GM18502 (cell line): Measurements from ENCODE around the gene DOCK2.
A peak's percentile ranks its signal among the peaks of the same experiment; 100 is the strongest.

Experiments
- ATAC-seq: cut with Tn5 transposase; IDR thresholded peaks from one replicate; pipeline ENCODE4 v1.9.1; 2021; ENCODE audit warnings: mild to moderate bottlenecking; ENCODE audit not compliant: unreplicated experiment, poor library complexity

Gene DOCK2

DNA sequence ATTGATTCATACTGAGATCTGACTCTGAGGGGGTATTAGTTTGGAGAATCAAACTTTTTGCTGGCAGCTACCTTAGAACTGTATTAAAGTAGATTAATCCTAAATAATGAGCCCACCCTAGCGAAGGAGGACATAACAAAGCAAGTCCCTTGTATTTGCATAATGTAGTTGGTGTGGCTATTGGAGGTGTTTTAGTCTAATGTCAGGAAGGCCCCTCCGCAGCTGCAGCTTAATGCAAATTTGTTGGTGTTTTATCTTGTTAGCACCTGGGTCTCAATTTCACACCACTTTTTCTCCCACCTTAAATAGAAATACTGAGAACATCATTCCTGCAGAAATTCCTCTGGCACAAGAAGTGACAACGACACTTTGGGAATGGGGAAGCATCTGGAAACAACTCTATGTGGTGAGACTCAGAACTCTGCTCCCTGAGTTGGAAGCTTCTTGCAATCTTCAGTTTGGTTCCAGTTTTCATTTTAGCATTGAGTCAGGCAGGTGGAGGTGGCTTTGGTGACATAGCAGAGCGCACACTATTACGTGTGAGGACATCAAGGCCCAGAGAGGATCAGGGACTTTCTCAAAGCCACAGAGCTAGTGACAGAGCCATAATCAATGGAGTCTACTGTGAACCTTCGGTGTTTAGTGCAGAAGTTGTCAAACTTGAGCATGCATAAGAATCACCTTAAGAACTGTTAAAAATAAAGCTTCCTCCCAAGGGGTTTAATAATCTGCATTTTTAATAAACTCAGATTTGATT is 33.9 kb downstream of the DOCK2 start:
- peak; percentile 97 for ATAC-seq

DNA sequence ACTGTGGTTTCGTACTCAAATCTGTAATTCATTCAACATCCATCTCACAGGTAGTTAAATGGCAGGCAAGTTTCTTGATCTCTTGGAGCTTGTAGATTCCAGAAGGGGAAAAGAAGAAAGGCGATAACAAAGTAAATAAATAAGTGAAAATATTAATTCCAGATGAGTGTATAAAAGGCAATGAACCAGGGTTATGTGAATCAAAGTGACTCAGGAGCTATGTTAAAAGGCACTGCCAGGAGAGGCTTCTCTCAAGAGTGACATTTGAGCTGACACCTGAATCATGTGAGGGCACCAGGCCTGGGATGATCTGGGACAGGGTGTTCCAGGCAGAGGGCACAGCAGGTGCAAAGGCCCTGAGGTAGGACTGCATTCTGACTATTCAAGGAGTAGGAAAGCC is 45.0 kb downstream of the DOCK2 start:
- ATAC-seq, result no peak

DNA sequence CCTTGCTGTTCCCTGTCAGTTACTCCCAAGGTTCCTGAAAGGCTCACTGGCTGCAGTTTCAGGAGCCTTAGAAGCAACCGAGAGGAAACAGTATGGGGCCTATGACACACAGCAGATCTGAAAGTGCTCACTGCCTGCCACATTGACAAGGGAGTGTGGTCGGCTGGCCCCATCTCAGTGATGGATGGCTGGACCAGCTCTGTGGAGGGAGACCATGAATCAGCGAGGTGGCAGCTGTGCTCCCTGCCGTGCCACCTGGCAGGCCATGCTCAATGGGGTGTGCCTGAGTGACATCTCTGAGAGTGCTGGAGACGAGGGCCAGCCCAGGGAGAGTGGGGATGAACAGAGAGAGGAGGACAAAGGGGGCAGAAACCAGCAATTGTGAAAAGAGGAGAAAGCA is 49.1 kb downstream of the DOCK2 start:
- ATAC-seq, result peak; percentile 96

DNA sequence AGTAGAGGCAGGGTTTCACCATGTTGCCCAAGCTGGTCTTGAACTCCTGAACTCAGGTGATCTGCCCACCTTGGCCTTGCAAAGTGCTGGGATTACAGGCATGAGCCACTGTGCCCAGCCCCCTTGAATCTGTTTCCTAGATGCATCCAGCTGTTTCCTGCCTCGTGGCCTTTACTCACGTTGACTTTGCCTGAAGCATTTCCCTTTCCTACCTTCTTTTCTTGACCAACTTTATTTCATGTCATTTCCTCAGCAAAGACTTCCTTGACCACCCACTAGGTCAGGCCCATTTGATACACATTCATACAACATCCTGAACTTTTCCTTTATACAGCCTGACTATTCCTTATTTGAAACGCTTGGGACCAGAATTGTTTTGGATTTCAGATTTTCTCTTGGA is 51.0 kb downstream of the DOCK2 start:
- ATAC-seq, result no peak

DNA sequence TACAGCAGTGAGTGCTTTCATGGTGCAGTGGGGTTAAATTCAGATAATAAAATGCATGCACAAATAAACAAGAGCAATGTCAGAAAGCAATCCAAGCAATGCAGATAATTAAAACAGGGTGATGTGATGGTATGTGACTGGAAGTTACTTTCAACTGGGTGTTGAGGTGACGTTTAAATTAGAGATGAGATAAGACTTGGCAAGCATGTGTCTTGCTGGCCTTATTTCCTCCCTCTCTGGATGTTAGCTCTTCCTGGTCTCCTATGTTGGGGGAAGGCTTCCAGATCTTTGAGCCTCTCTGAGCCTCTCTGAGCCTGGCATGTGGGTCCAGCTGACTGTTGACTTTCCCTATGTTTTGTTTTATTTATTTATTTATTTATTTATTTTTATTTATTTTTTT is 54.4 kb downstream of the DOCK2 start:
- ATAC-seq, result no peak

DNA sequence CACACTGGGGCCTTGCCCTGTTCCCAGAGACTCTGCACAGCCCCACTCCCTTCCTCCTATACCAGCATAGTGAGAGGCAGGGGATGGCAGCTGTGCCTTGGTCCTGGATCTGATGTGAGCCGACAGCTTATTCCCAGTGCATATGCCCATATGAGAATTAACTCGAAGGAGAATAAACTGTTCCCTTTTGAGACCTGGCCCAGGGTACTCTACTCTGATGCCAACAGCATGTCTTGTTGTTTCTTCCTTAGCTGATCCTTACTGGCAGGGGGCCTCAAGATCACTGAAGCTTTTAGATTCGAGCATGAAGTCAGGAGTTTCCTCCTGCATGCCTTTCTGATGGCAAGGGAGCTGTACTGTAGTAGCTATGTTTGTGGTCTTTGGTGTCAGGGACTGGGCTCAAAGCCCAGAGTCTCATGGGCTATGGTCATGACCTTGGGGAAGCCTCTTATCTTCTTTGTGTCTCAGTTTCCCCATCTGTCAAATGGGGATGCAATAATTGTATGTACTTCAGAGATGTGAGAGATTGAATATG is 57.1 kb downstream of the DOCK2 start:
- ATAC-seq, result no peak

DNA sequence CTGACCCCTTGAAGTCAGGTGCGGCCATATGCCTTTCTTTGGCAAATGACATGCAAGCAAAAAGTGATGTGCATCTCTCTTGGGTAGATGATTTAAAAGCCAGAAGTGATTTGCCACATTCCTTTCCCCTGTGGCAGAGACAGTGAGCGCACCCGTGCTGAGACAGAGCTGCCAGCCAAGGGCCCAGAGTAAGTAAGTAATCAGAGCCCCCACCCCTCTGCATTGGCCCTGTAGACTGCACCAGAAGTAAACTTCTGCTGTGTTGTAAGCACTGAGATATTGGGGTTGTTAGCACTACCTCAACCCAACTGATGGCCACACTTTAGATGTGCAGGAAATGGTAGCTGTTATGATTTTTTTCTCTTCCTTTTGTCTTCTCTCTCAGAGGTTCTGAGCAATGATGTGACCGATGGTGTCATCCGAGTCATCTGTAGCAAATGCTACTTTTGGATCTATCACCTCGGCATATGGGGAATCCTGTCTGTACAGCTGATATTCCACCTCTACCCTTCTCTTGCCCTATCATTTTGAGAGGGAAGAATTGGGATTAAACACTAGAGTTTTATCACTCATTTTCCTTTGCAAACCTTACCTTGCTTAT is 58.0 kb downstream of the DOCK2 start:
- no peak for ATAC-seq

DNA sequence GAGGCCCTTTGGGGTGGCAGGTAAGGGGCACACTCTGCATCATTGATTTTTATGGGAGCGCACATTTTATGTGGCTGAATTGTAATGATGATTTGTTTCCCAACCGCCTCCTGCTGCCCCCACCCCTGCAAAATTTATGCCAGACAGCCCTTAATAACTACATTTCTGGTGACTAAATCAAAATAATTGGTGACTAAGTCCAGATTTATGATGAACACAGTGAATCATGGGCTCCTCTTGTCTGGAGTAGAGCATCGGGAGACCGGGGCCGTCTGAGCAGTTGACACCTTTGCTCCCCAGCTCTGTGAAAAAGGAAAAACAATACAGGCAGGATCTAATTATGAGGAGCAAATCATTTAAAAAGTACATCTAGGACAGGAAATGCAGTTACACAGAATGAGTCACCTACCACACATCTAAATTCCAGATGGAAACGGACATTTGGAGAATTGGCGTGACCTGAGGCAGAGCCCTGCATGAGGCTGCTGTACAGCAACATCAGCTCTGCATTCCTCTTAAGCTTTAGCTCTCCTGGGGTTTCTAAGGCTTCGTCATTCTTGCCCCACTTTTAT is 58.9 kb downstream of the DOCK2 start:
- ATAC-seq, result no peak

DNA sequence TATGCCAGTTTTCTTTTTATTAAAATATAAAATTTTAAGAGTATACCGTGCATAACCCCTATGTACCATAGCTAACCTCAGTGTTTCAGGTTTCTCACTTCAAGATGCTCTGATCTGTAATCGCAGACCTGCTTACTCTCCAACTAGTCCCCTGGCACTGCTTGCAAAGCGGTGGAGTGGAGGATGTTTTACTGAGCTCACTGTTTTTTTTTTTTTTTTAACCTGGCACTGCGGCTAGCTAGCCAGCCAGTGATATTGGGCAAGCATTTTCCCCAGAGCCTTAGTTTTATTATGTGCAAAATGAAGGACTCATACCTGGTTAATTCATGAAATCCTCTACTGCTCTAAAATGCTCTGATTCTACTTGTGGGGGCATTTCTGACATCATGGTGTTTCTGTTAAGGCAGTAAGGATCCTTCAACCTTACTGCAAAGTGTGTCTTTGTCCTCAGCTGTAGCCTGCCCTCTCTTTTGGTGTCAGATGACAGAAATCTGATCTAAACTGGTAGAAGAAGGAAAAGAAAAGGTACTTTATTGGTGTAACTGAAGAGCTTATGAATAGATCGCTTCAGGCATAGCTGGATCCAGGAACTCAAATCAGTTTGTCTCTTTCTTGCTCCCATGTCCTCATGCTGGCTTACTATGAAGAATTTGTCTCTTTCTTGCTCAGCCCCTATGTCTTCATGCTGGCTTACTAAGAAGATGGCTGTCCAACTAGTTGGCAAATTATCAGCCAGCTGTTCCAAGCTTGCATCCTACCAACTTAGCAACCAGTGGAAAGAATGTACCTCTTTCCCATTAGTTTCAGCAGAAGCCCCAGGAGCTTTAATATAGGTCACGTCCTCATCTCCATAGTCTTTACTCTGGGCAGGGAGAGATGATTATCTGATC is 59.8 kb downstream of the DOCK2 start:
- ATAC-seq, result no peak

DNA sequence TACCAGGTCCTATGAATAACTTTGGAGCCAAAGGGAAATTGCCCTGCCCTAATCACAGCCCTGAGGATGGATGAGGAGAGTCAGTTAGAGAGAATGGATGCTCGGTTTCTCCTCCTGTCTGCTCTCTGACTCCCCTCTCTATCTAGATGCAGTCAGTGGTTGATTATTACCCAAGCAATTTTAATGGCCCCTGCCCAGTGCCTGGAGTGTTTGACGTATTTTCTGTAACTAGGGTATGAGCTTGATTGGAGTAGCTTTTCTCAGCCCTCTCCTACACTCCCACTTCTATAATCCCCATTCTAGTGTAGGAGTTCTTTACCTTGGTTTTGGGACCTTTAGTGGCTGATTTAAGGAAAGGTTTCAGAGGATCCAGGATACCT is 60.4 kb downstream of the DOCK2 start:
- ATAC-seq, result no peak

DNA sequence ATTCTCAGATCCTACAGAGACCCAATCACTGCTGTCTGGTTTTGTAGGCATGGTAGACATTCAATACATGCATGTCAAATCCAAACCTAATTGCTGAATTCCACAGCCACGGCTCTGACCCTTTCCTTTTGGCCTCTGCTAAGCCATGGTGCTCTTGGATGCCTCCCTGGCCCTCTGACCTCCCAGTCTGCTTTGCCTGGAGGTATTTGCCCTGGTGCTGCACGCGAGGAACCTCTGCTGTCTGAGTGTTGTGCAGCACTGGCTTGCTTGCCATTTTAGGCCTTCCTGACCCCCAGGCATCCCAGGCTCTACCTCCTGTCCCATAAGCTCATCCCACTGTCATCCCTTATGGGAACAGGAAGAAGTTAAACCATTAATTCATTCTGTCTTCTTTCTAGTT is 60.9 kb downstream of the DOCK2 start:
- ATAC-seq, result no peak

DNA sequence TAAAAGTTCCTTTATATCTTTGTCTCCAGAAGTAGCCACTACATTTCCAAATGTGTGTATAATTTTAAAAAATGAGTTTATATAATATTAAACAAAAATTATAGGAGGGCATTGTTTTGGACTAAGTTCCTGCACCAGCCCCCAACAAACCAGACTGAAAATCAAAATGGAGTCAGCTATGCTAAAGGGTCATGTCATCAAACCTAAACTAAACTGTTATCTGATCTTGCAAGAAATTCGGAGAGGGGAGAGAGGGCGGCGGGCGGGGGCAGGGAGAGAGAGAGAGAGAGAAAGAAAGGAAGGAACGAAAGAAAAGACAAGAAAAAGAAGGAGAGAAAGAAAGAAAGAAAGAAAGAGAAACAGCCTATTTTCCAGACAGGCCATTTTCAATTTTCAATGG is 63.5 kb downstream of the DOCK2 start:
- ATAC-seq, result no peak

DNA sequence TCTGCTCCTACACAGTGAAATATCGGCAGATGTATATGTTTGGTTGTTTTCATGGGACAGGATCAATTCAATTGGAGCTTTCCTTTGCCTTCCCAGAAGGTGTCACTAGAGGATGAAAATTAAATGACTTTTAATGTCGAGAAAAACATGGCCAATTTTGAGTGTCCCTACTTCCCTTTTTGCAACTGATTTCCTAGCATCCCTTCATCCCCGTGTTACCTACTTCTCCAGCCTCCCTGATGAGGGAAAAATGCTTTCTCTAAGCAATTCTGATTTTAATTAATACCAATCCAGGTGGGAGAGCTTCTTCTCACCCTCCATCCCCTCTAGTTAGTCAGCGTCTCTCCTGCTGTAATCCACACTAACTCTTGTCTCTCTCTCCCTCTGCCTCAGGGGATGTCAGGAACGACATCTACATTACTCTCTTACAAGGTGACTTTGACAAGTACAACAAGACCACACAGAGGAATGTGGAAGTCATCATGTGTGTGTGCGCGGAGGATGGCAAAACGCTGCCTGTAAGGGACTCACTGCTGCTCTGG is 64.9 kb downstream of the DOCK2 start:
- no peak for ATAC-seq

DNA sequence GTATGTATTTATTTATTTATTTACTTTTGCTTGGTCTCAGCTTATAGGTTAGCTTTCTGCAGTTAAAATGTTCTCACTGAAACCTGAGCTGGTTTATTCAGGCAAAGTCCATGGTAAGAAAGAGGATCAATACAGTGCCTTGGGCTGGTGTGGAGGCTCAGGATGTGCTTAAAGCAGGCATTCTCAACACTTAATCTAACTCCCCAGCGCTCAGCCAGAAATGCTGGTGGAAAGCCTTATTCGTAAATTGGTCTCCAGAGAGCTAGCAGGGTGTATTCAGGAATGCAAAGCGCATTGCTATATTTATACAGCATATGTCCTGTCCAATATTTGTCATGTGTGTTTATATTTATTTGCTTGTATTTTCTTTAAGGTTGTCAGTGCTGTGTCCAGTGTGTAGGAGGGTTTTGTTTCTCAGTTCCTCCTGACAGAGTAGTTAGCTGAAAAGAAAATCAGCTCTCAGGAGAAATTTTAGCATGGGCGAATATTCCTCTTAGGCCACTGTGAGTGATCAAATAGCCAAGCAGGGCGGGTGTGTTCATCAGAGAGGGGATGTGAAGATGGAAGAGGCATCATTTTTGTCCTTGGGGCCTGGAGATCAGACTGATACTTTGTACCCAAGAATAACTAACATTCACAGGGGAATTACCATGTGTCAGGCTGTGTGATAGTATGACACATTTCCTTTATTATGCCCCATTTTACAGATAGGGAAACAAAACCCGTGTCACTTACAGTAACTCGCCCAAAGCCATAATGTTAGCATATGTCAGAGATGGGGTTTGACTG is 65.8 kb downstream of the DOCK2 start:
- peak; percentile 82 for ATAC-seq

DNA sequence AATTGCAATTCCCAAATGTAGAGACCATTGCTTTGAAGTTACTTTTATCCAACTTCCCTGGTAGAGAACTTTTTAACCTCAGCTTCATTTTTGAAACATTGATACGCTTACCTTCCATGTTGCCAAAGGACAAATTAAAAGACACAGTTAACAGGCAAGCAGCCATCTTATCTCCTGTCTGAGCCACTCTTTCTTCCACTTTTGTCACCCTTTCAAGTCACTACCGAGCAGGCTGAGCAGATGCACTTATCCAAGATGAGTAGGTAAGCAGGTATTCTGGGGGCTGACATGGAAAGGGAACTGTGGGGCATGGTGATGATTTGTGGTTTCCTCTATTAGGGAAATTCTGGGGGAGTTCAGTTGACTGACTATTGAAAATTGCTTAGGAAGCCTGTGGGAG is 66.7 kb downstream of the DOCK2 start:
- no peak for ATAC-seq

DNA sequence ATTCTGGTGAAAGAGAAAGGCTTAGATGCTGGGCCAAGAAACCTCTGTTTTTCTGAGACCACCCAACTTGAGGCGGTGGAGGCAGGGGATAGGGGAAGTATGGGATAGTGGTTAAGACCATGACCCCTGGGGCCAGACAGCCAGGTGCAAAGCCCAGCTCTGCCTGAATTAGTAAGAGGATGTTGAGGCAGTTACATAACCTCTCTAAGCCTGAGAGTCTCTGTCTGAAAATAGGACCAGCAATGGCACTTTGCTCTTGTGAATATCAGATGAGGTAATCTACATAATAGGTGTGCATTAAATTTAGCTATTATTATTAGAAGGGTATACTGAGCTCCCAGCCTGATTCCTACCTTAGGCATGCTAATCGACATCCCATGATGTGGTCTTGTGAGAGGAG is 68.2 kb downstream of the DOCK2 start:
- no peak for ATAC-seq

DNA sequence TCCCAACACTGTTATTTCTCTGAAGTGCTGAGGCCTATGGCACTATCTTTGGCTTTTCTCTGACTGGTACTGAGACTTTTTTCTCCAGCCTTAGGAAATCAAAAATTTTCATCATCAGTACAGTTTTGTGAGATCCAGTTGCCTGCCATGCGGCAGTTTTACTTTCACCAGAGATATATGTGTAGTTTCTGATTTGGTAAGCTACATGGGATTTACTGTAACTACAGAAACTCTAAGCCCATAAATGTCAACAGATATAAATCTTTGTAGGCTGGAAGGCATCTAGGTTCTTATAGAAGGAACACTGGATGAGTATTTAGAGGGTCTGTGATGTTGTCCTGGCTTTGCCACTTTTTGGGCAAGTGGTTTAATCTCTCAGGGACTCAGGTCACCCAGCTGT is 69.0 kb downstream of the DOCK2 start:
- ATAC-seq, result no peak

DNA sequence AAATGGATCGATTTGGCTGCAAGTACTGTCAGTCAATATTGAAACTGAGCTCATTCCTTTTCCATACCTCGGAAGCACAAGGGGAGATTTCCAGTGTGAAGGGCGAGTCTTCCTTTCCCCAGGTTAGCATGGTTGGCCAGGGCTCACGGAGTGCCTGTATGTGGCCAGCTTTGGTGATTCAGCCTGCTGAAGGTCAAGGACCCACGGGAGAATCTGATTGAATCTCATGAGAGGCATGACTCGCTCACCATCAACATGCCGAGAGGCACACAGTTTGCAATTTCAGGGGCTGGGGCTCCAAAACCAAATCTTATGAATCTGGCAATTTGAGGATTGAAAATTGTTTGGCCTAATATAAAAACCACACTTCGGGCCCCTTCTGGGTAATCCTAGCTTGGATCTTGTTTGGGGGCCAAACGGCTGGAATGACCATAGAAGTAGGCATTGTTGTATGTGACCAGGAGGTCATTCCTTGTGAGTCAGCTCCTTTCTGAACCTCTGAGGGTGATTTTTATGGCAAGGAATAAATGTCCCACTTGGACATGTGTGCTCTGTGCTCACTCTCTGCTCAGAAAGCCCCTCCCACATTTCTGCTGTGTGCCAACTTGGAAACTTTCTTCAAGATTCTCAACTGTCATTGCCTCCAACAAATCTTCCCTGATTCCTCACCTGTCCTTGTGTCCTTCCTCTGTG is 69.8 kb downstream of the DOCK2 start:
- ATAC-seq, result no peak

DNA sequence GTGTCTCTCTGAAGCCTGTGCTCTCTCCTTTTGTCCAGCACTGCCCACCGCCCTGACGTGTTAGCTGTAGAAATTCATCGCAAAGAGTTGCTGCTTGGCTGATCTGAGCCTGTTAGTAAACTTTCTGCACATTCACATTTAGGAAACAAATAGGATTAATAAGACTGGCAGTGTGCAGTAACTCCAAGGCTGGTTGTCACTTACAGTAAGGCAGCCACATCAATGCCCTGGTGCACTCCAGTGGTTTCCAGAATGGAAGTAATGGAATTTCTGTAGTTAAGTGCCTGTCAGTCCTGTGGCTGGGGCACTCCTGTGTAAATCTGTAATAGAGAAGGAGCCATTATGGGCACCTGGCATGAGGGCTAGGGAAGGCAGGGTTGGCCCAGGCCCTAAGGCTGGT is 70.6 kb downstream of the DOCK2 start:
- no peak for ATAC-seq
